Naive thymus-derived CD4-positive, alpha-beta T cell (primary cell): ENCODE measurements around the gene AARS2. TPM values are rescaled to one million over a fixed set of nuclear protein-coding genes. Genes with fewer than 3 reads are reported as not detected.

Source experiments
- ATAC-seq: fragments of 150-1000 bp; cut with Tn5 transposase; 2 replicates; pipeline ENCODE4 v1.10.0; 2021; ENCODE audit warnings: mild to moderate bottlenecking, moderate library complexity
- CTCF ChIA-PET: fragments of 350-600 bp; sonication (Branson Sonifier 250); formaldehyde crosslinking; loops from one replicate; lab custom pipeline; 2021; ENCODE audit warnings: antibody characterized with exemption; lab: Charles Lee
- POLR2A ChIA-PET: fragments of 350-600 bp; sonication (Branson Sonifier 250); formaldehyde crosslinking; loops from one replicate; lab custom pipeline; 2021; ENCODE audit warnings: antibody characterized with exemption, inconsistent platforms; lab: Charles Lee
- DNase-seq, 9 donors: peaks; one replicate each; pipeline versions ENCODE4 v3.0.0 to v3.0.0-alpha.2; 2020 to 2022; ENCODE audit warnings: mixed read lengths in 1 of 9
- H3K27ac ChIP-seq: one replicate; pipeline ENCODE4 v1.7.0; 2013; ENCODE audit warnings: mild to moderate bottlenecking, low read depth, low read length, moderate library complexity
- H3K27me3 ChIP-seq, 2 donors: one replicate each; pipeline ENCODE4 v1.7.0; 2013; ENCODE audit warnings: low read length in 2 of 2, mild to moderate bottlenecking in 2 of 2, moderate library complexity in 2 of 2; ENCODE audit not compliant: control insufficient read depth in 2 of 2, insufficient read depth in 2 of 2
- H3K36me3 ChIP-seq, 3 experiments: 1 replicate in 2 of 3; 2 replicates in 1 of 3; pipeline ENCODE4 v1.7.0; 2013; ENCODE audit warnings: low read length in 3 of 3, mild to moderate bottlenecking in 3 of 3, moderate library complexity in 1 of 3; ENCODE audit not compliant: insufficient read depth in 3 of 3, control insufficient read depth in 2 of 3
- H3K4me1 ChIP-seq, 2 donors: one replicate each; pipeline ENCODE4 v1.7.0; 2013; ENCODE audit warnings: low read length in 2 of 2, mild to moderate bottlenecking in 2 of 2, moderate library complexity in 1 of 2; ENCODE audit not compliant: control insufficient read depth in 2 of 2, insufficient read depth in 2 of 2
- H3K4me3 ChIP-seq: 2 replicates; pipeline ENCODE4 v1.7.0; 2013; ENCODE audit warnings: mild to moderate bottlenecking, low read length
- H3K9me3 ChIP-seq, 3 experiments: 1 replicate in 2 of 3; 2 replicates in 1 of 3; pipeline ENCODE4 v1.7.0; 2013; ENCODE audit warnings: low read length in 3 of 3; ENCODE audit not compliant: control insufficient read depth in 2 of 3
- H3K27ac Mint-ChIP-seq, 9 donors: one replicate each; pipeline ENCODE4 v1.8.0; 2020 to 2022; ENCODE audit warnings: mixed read lengths in 9 of 9, mild to moderate bottlenecking in 8 of 9, moderate library complexity in 5 of 9, inconsistent platforms in 2 of 9
- H3K27me3 Mint-ChIP-seq, 5 donors: one replicate each; pipeline ENCODE4 v1.8.0; 2021 to 2022; ENCODE audit warnings: mixed read lengths in 5 of 5, mild to moderate bottlenecking in 1 of 5
- H3K36me3 Mint-ChIP-seq, 5 donors: one replicate each; pipeline ENCODE4 v1.8.0; 2020 to 2022; ENCODE audit warnings: mixed read lengths in 5 of 5, mild to moderate bottlenecking in 3 of 5, inconsistent platforms in 1 of 5
- H3K4me1 Mint-ChIP-seq, 7 donors: one replicate each; pipeline ENCODE4 v1.8.0; 2020 to 2022; ENCODE audit warnings: mixed read lengths in 7 of 7, mild to moderate bottlenecking in 3 of 7, inconsistent platforms in 1 of 7
- H3K4me3 Mint-ChIP-seq, 10 donors: one replicate each; pipeline ENCODE4 v1.8.0; 2020 to 2022; ENCODE audit warnings: mild to moderate bottlenecking in 10 of 10, mixed read lengths in 10 of 10, moderate library complexity in 6 of 10, inconsistent platforms in 2 of 10
- H3K9me3 Mint-ChIP-seq, 11 donors: one replicate each; pipeline ENCODE4 v1.8.0; 2020 to 2022; ENCODE audit warnings: mixed read lengths in 11 of 11, mild to moderate bottlenecking in 4 of 11, inconsistent platforms in 1 of 11, moderate library complexity in 1 of 11
- intact Hi-C, 2 donors: fragments of 100-400 bp; cut with micrococcal nuclease; formaldehyde crosslinking; loops; one replicate each; pipeline ENCODE4 v1.15.1; 2023
- polyA plus RNA-seq, 2 donors: library from polyadenylated mRNA; unstranded; fragments of 300-500 nt; fragmentation: Illumina TruSeq; gene quantifications; one replicate each; pipeline ENCODE4 v1.2.3, GENCODE V29; 2021
- total RNA-seq, 6 experiments: library from RNA in 5 of 6; stranded (reverse) in 5 of 6; gene quantifications; 1 replicate in 5 of 6; 2 replicates in 1 of 6; pipeline ENCODE4 v1.2.3 and lab custom pipeline; 2021 to 2026

The AARS2 gene
- total RNA-seq (10 to 100 TPM; 13.5 to 29.8 (median 20.9) TPM), polyA plus RNA-seq (10 to 100 TPM in 1 of 2 donors, 1 to 10 TPM in 1; 8.9 to 13.1 TPM), total RNA-seq (lab: John Stamatoyannopoulos, UW) (64.6 reads per million, percentile 76 among the genes with 10 or more reads in this experiment)

DNA sequence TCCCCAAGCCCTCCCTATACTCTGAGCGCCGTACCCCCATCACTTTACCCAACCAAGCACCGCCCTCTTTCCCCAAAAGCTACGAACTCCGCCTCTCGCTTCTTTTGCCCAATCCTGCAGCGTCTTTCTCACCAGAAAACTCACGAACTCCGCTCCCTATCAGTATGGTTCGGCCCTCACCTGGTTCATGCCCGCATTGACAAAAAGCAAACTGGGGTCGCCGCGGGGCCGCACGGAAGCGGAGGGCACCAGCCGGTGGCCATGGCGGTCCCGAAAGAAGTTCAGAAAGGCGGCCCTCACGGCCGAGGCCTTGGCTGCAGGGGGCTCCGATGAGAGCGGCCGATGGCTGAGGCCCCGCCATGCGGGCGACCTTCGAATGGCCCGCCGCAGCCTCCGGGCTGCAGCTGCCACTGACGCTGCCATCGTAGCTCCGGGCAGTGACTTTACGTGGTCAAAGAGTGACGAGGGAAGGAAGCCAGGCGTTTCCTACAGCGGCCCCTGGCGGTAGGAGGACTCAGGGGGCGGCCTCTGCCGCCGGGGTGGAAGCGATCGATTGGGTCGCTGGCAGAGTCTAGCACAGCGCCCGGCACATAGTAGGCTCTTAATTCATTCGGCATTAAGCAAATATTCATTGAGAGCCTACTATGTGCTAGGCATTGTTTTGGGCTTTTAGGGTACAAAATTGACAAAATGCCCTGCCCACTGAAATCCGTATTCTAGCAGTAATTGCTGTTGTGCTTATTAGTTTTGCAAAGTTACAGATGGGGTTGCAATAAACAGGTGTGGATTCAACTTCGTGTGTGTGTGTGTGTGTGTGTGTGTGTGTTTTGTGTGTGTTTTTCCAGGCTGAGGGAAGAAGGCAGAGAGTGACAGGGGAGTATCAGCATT is at the start of gene AARS2:
AARS2 (minus strand) TSS at position 447 of the 888 bp plus-strand sequence; CDS start at position 423, 24 bp downstream.
- peaks cover 0 to 13% (median 3%) of the 10 kb centered on the region in 5 donors for H3K27me3 Mint-ChIP-seq
- DNase-seq (peak; percentile 79 to 95 (median 88)), ATAC-seq (peak; percentile 99)
- intact Hi-C loops, result loop anchor here (1.0 to 2.0 kb wide), 7 partner anchors 44 to 186 kb away; partner anchors contain the start of genes CDC5L (in 2 of the 2), HSP90AB1 (in 1 of the 2), MRPL14 (in 1 of the 2) and NFKBIE (in 1 of the 2)
- Histone ChIP-seq H3K4me3 (peak within 1 kb of the TSS; percentile 91), H3K9me3 (no peaks in the 10 kb centered on the region), H3K4me1 (peaks cover 7 to 9% of the 10 kb centered on the region in 2 donors), H3K27me3 (no peaks in the 10 kb centered on the region), H3K27ac (peak within 1 kb of the TSS; percentile 89), H3K36me3 (peaks cover 0 to 38% (median 16%) of the 10 kb centered on the region in 3 experiments)
- H3K27ac Mint-ChIP-seq, result peak within 1 kb of the TSS; percentile 88 to 98 (median 94)
- peak within 1 kb of the TSS; percentile 94 to 100 (median 96) for H3K4me3 Mint-ChIP-seq
- POLR2A ChIA-PET, result interaction anchor here (0.7 to 1.5 kb wide), 6 partner anchors 9 to 623 kb away, joined by 3 to 5 read pairs (median 4); partner anchors contain the start of genes HSP90AB1 and SLC35B2
- H3K36me3 Mint-ChIP-seq, result peaks cover 7 to 19% (median 12%) of the 10 kb centered on the region in 5 donors
- H3K4me1 Mint-ChIP-seq, result peaks cover 16 to 32% (median 25%) of the 10 kb centered on the region in 7 donors
- CTCF ChIA-PET, result interaction anchor here (0.6 to 1.9 kb wide), 7 partner anchors 10 to 189 kb away, joined by 3 to 6 read pairs (median 4); partner anchors contain the start of genes HSP90AB1 and SLC35B2
- no peaks in the 10 kb centered on the region for H3K9me3 Mint-ChIP-seq

DNA sequence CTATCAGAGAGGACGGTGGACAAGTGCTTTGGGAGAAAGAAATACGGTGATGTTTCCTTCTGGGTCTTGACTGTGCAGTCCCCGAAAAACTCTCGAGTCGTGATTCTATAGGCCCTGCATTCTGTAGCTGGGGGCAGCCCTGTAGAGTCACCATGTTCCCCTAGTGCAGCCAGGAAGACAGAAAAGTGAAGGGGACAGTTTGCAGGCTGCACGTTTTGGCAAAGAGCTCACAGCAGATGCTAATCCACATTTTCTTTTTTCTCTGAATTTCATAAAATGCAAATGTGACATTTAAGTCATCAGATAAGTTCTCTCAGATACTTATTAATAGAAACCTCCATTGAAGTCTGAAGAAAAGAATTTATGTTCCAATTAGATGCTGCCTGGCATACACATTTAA is 48.8 kb upstream of the AARS2 start:
- Histone ChIP-seq H3K4me1 (no peaks in the 10 kb centered on the region), H3K27ac (no peak overlapping the region), H3K36me3 (no peaks in the 10 kb centered on the region), H3K4me3 (no peak overlapping the region), H3K9me3 (no peaks in the 10 kb centered on the region), H3K27me3 (no peaks in the 10 kb centered on the region)
- DNase-seq (no peak), ATAC-seq (no peak)
- H3K9me3 Mint-ChIP-seq, result peaks cover 0 to 2% (median 0%) of the 10 kb centered on the region in 11 donors
- ChIA-PET CTCF (no interaction called here), POLR2A (no interaction called here)
- intact Hi-C loops, result no loop called here
- H3K4me1 Mint-ChIP-seq, result peaks cover 0 to 2% (median 0%) of the 10 kb centered on the region in 7 donors
- H3K27me3 Mint-ChIP-seq, result peaks cover 0 to 20% (median 11%) of the 10 kb centered on the region in 5 donors
- no peak overlapping the region for H3K4me3 Mint-ChIP-seq
- H3K27ac Mint-ChIP-seq, result no peak overlapping the region
- no peaks in the 10 kb centered on the region for H3K36me3 Mint-ChIP-seq

DNA sequence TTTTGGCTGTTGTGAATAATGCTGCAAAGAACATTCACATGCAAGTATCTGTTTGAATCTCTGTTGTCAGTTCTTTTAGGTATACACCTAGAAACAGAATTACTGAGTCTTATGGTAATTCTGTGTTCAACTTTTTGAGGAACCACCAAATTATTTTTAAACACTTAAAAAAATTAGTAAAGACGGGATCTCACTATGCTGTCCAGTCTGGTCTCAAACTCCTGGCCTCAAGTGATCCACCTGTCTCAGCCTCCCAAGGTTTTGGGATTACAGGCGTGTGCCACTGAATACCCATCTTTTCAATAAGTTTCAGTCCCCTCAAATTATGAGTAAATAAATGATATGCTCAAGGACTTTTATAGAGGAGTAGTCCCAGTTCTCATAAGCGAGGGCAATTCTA is 46.8 kb upstream of the AARS2 start:
- Mint-ChIP-seq H3K9me3 (peaks cover 0 to 4% (median 0%) of the 10 kb centered on the region in 11 donors), H3K4me1 (peaks cover 0 to 2% (median 0%) of the 10 kb centered on the region in 7 donors), H3K4me3 (no peak overlapping the region), H3K36me3 (no peaks in the 10 kb centered on the region), H3K27me3 (peaks cover 0 to 25% (median 11%) of the 10 kb centered on the region in 5 donors), H3K27ac (no peak overlapping the region)
- ChIA-PET POLR2A (no interaction called here), CTCF (no interaction called here)
- Histone ChIP-seq H3K4me1 (no peaks in the 10 kb centered on the region), H3K4me3 (no peak overlapping the region), H3K27me3 (no peaks in the 10 kb centered on the region), H3K27ac (no peak overlapping the region), H3K36me3 (no peaks in the 10 kb centered on the region), H3K9me3 (no peaks in the 10 kb centered on the region)
- intact Hi-C loops, result no loop called here
- ATAC-seq, result no peak
- no peak for DNase-seq

DNA sequence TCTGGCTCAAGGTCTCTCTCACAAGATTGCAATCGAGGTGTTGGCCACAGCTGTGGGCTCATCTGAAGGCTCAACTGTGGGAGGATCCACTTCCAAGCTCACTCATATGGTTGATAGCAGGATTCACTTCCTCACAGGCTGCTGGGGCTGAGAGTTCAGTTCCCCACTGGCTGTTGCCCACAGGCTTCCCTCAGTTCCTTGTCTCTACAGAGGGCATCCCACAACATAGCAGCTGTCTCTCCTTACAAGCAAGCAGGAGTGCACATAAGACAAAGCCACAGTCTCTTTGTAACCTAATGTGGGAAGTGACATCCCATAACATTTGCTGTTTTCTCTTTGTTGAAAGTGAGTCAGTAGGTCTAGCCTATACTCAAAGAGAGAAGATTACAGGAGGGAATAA is 43.3 kb upstream of the AARS2 start:
- Mint-ChIP-seq H3K9me3 (peaks cover 0 to 4% (median 0%) of the 10 kb centered on the region in 11 donors), H3K4me3 (no peak overlapping the region), H3K4me1 (no peaks in the 10 kb centered on the region), H3K36me3 (no peaks in the 10 kb centered on the region), H3K27ac (no peak overlapping the region), H3K27me3 (peaks cover 0 to 26% (median 4%) of the 10 kb centered on the region in 5 donors)
- H3K27me3 ChIP-seq, result no peaks in the 10 kb centered on the region
- POLR2A ChIA-PET, result no interaction called here
- intact Hi-C loops, result no loop called here
- H3K36me3 ChIP-seq, result no peaks in the 10 kb centered on the region
- CTCF ChIA-PET, result interaction anchor here (1.3 kb wide), 1 partner anchor 260 kb away, joined by 3 read pairs; no protein-coding TSS in a partner anchor
- no peak overlapping the region for H3K4me3 ChIP-seq
- no peaks in the 10 kb centered on the region for H3K4me1 ChIP-seq
- H3K9me3 ChIP-seq, result no peaks in the 10 kb centered on the region
- DNase-seq (no peak), ATAC-seq (no peak)
- H3K27ac ChIP-seq, result no peak overlapping the region

DNA sequence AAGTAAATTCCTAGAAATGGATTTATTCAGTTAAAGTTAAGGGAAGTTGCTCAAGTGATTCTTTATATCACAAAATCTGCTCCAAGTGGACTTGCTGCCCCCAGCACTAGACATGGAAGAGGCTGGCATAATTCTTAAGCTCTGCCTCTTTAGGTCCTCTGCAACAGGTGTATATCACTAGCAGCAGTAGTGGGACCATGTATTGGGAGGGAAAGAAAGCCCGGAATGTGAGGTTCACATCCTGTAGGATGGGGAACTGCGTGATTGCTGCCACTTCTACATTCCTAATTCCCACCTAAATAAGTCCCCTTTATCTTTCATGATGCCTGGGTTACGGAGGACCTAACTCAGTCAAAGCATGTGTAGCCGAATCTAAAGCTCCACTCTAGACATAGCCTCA is 42.5 kb upstream of the AARS2 start:
- CTCF ChIA-PET, result interaction anchor here (0.6 kb wide), 1 partner anchor 16 kb away, joined by 3 read pairs; no protein-coding TSS in a partner anchor
- Histone ChIP-seq H3K9me3 (no peaks in the 10 kb centered on the region), H3K27ac (no peak overlapping the region), H3K4me3 (no peak overlapping the region), H3K27me3 (no peaks in the 10 kb centered on the region), H3K4me1 (no peaks in the 10 kb centered on the region), H3K36me3 (no peaks in the 10 kb centered on the region)
- ATAC-seq, result no peak
- H3K36me3 Mint-ChIP-seq, result no peaks in the 10 kb centered on the region
- H3K9me3 Mint-ChIP-seq, result peaks cover 0 to 4% (median 0%) of the 10 kb centered on the region in 11 donors
- no peak overlapping the region for H3K27ac Mint-ChIP-seq
- no peak overlapping the region for H3K4me3 Mint-ChIP-seq
- POLR2A ChIA-PET, result no interaction called here
- DNase-seq, result no peak
- H3K27me3 Mint-ChIP-seq, result peaks cover 0 to 26% (median 0%) of the 10 kb centered on the region in 5 donors
- intact Hi-C loops, result no loop called here
- H3K4me1 Mint-ChIP-seq, result no peaks in the 10 kb centered on the region

DNA sequence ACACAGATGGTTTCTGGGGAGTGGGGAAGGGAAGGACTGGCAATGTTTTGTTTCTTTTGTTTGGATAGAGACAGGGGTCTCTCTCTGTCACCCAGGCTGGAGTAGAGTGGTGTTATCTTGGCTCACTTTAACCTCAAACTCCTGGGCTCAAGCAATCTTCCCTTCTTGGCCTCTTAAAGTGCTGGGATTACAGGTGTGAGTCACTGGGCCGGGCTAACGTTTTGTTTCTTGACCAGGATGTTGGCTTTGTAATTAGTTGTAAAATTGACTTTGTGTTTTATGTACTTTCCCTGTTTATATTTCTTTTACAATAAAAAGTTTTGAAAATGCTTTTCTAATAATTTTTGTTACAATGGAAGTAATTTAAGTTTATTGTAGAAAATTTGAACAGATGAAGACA is 40.2 kb upstream of the AARS2 start:
- ChIA-PET CTCF (no interaction called here), POLR2A (no interaction called here)
- H3K27me3 Mint-ChIP-seq, result peaks cover 0 to 23% (median 0%) of the 10 kb centered on the region in 5 donors
- Histone ChIP-seq H3K27ac (no peak overlapping the region), H3K27me3 (no peaks in the 10 kb centered on the region), H3K4me1 (no peaks in the 10 kb centered on the region), H3K36me3 (no peaks in the 10 kb centered on the region), H3K4me3 (no peak overlapping the region), H3K9me3 (no peaks in the 10 kb centered on the region)
- H3K36me3 Mint-ChIP-seq, result no peaks in the 10 kb centered on the region
- H3K4me1 Mint-ChIP-seq, result no peaks in the 10 kb centered on the region
- no peak overlapping the region for H3K4me3 Mint-ChIP-seq
- H3K27ac Mint-ChIP-seq, result no peak overlapping the region
- intact Hi-C loops, result no loop called here
- peaks cover 0 to 4% (median 0%) of the 10 kb centered on the region in 11 donors for H3K9me3 Mint-ChIP-seq
- ATAC-seq (no peak), DNase-seq (no peak)
